Erythroblast (primary cell): ENCODE measurements around the gene ABCC6.

Experiments used
- GATA1 ChIP-seq: IDR thresholded peaks from 2 replicates; pipeline ENCODE4 v1.6.1; 2011; ENCODE audit warnings: low read depth, mild to moderate bottlenecking, control low read depth, low read length, moderate library complexity
- POLR2A ChIP-seq: IDR thresholded peaks from 2 replicates; pipeline ENCODE4 v1.6.1; 2011; ENCODE audit warnings: mild to moderate bottlenecking, low read length

GRCh38 chr16:16111639-16112038 is 111.7 kb downstream of the ABCC6 start:
- TF ChIP-seq POLR2A (no peak), GATA1 (no peak)
